GM12875 (cell line): ENCODE results near the gene PTPN3.

Experiments
- H3K4me3 ChIP-seq: one replicate; pipeline ENCODE4 v1.5.1; 2011; ENCODE audit warnings: low read depth, low read length, control low read depth
- TF ChIP-seq, protein P1 (sequence below): IDR thresholded peaks from 2 replicates; pipeline ENCODE4 v1.5.1; 2011; ENCODE audit warnings: low read depth, mild to moderate bottlenecking, control low read depth, inconsistent platforms, low read length, moderate library complexity, borderline replicate concordance; ENCODE audit not compliant: insufficient read depth

The PTPN3 gene

DNA sequence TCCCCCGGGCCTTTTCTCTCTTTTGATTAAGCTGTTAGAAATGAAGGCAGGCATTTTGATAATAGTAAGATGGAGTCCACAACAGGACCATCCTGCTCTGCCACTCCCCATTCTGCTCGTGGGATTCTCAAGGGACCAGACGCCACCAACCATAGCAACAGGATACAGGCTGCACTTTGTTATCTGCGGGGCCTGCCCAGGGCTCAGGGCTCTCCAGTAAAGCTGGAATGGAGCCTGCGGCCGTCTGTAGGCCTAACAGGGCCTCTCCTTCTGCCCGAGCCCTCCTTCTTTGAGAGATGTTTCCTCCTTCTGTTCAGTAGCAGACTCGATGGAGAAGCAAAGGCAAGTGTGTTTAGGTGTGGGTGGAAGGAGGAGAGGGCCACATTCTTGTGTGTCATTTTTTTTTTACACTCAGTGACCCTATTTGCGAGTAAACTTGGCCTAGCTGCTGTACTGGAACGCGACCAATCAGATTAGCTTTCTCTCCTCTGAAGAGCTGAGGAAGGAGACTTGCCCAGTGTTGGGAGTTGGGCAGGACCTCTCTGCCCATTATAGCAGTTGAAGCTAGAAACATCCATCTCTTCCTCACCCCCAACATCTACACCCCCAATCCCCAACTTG, 168.4 kb downstream of the PTPN3 start:
- no peak overlapping the region for H3K4me3 ChIP-seq
- TF ChIP-seq, protein P1, sequence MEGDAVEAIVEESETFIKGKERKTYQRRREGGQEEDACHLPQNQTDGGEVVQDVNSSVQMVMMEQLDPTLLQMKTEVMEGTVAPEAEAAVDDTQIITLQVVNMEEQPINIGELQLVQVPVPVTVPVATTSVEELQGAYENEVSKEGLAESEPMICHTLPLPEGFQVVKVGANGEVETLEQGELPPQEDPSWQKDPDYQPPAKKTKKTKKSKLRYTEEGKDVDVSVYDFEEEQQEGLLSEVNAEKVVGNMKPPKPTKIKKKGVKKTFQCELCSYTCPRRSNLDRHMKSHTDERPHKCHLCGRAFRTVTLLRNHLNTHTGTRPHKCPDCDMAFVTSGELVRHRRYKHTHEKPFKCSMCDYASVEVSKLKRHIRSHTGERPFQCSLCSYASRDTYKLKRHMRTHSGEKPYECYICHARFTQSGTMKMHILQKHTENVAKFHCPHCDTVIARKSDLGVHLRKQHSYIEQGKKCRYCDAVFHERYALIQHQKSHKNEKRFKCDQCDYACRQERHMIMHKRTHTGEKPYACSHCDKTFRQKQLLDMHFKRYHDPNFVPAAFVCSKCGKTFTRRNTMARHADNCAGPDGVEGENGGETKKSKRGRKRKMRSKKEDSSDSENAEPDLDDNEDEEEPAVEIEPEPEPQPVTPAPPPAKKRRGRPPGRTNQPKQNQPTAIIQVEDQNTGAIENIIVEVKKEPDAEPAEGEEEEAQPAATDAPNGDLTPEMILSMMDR = no peak

GRCh38 chr9:109328978-109329637, 169.0 kb downstream of the PTPN3 start:
- TF ChIP-seq, protein P1 = no peak

More at GRCh38 chr9:109328978-109329637, 169.0 kb downstream of the PTPN3 start:
- no peak overlapping the region for H3K4me3 ChIP-seq
